Activated CD8-positive, alpha-beta memory T cell treated with anti-CD3 and anti-CD28 coated beads, Interleukin-2, amount 50 U/mL, for 1 hour (primary cell): ENCODE results near the gene TBC1D8.

ENCODE experiments used
- DNase-seq: peaks from one replicate; pipeline ENCODE4 v3.0.0-alpha.2; 2020; ENCODE audit errors: extremely low read depth

The TBC1D8 gene

GRCh38 chr2:100997509-100998234 is 153.5 kb downstream of the TBC1D8 start:
- no peak for DNase-seq

GRCh38 chr2:100995309-100996075 is 155.7 kb downstream of the TBC1D8 start:
- DNase-seq = no peak

GRCh38 chr2:100993294-100993693 is 157.9 kb downstream of the TBC1D8 start:
- DNase-seq = no peak

- no peak for DNase-seq
Observed at GRCh38 chr2:100992262-100992661, 158.9 kb downstream of the TBC1D8 start.

- no peak for DNase-seq
Observed at GRCh38 chr2:100991404-100991773, 159.8 kb downstream of the TBC1D8 start.

DNA sequence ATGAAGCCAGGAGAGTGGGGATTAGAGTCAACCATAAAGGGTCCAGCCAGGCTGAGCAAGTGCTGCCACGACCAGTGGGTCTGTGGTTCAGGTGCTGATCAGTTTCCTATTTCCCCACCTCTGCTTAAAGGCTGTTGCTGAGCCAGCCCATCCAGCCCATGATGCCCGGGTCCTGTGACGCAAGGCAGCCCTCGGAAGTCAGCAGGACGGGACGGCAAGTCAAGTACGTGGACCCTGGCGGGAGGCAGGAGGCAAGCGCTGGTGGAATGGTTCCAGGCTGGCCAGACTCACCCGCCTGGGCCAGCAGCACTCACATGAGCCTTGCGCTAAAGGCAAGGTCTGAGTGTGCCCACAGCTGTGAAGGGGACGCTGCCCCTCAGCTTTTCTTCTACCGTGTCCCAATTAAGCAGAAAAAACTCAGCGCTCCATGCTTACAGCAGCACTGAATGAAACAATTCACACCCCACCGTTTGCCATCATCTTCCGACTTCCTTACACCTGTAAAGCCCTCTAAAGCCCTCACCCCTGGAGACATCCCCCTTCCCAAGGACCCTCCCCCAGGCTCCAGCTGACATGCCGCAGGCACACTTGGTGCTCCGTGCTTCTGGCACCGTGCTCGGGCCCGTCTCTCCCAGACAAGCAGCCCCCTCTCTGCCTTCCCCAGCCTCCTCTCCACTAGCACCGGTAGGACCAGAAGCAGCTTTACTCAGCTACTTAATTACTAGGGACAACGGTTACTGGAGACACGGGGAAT is 160.4 kb downstream of the TBC1D8 start:
- no peak for DNase-seq

DNA sequence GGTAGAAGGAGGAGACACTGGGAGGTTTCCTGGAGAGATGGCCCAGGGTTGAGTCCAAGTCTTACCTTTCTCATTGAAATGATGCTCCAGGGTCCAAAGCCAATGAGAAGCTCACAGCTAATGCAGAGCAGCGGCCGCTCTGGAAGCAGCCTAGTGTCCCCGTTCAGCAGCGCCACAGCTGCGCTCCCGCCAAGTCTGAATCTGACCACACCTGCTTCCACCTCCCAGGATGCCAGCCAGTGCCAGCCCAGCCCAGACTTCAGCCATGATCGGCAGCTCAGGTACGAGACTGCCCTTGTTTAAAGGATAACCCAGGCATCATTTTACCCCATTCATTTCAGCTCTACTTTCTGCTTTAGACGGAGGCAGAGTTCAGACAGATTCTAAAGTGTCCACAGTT is 161.0 kb downstream of the TBC1D8 start:
- DNase-seq = no peak

DNA sequence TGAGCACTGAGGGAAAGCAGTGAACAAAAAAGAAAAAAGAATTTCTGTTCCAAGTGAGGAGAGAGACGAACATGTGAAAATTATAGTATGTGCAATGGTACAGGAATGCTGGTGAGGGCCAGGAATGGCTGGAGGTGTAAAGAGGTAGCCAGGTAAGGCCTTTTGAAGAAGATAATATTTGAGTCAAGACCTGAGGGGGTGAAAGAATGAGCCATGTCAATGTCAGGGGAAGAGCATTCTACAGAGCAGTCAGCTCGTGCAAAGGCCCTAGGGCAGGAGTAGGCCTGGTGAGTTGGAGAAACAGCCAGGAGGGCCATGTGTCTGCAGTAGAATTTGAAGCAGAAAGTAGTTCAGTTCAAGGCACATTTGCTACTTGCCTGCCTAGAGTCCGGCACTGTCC is 161.5 kb downstream of the TBC1D8 start:
- DNase-seq = no peak

DNA sequence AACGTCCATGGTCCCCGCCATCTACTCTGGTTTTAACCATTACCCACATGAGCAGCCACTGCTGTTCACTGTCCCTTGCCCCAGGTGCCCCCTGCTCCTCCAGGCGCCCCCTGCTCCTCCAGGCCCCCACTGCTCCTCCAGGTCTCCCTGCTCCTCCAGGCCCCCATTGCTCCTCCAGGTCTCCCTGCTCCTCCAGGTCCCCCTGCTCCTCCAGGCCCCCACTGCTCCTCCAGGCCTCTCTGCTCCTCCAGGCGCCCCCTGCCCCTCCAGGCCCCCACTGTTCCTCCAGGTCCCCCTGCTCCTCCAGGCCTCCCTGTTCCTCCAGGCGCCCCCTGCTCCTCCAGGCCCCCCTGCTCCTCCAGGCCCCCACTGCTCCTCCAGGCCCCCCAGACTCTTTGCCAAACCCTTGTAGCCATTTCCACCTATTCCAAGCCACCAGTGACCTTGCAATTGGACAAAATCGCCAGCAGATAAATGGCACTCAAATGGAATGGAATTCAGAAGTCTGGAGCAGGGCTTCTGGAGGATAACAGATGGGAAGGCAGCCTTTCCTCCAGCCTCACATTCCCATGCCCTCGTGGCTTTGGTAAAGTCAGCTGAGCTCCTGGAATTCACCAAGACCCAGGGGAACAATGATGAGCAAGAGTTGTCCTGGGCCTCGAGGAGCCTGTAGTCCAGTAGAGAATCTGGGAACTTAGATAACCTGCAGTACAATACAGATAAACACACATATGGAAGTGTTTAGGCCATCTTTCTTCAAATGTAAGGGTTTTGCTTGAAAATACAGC is 162.4 kb downstream of the TBC1D8 start:
- DNase-seq = no peak

DNA sequence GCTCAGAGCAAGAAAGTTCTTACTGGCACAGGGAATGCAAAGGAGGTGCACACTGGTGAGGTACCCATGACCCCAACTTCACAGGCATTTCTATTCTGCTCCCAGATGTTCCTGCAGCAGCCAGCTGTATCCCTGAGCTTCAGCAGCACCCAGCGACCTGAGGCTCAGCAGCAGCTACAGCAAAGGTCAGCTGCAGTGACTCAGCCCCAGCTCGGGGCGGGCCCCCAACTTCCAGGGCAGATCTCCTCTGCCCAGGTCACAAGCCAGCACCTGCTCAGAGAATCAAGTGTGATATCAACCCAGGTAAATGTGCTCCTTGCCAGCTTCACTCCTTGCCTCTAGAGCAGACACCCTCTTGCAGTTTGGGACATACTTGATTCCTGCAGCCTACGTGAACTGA is 163.2 kb downstream of the TBC1D8 start:
- DNase-seq = no peak

DNA sequence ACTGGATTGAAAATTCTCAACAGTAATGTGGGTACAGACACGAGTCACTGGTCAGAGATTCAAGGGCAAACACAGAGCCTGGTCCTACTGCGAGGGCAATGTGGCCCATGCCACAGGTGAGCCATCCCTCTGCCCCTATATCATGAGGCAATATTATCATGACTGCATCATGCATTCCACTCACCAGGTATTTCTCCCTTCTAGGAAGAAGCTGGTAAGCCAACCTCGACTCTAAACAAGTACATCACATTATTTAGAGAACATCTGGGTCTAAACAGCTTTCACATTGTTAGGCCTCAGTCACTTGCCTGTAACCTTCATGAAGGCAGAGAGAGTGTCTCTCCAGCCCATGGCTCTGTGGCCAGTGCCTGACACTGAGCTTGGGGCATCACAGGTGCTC is 163.6 kb downstream of the TBC1D8 start:
- no peak for DNase-seq

- no peak for DNase-seq
Observed at GRCh38 chr2:100986157-100986556, 165.0 kb downstream of the TBC1D8 start.

GRCh38 chr2:100984892-100985307 is 166.3 kb downstream of the TBC1D8 start:
- DNase-seq = peak; percentile 63

DNA sequence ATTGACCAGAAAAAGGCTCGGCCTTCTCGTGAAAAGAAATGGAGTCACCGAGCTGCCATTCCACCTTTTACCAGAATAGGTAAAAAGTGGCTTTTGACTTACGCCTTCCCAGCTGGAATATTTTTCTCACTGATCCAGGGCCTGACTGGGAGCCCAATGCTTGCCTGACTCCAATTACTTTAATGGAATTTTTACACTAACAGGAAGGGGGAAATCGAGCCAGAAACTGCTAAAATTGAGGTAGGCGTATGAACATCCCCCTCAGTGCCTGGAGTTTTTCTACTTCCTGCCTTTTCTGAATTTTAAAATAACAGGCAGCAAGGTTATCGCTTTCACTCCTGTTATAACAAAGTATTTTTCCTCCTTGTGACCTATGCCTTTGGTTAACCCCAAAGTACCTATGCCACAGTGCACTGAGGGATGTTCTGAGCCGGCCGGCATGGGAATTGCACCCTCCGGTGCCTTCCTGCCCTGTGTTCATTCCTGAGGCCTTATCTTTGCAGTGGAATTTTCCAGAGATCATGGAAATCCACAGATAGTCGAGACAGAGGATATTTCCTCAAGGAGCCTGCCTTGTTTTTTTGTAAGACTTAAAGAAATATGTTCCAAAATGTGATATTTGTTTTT is 167.4 kb downstream of the TBC1D8 start:
- no peak for DNase-seq

DNA sequence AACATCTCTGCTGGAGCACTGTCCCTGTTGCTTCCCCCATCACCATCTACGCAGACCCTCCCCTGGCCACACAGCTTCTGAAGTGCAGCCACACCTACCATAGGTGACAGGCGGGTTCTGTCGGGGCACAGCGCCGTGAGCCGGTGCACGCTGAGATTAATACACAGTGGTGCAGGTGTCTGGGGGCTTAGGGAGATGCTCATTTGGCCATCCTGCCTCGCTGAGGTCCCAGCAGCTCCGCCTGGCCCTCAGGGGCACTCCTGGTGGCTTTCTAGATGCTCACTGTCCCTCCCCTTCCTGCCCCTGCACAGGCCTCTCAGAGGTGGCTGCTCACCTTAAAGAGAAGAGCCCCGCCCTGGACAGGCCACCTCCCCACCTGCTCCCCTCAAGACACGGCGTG is 168.0 kb downstream of the TBC1D8 start:
- DNase-seq = no peak

DNA sequence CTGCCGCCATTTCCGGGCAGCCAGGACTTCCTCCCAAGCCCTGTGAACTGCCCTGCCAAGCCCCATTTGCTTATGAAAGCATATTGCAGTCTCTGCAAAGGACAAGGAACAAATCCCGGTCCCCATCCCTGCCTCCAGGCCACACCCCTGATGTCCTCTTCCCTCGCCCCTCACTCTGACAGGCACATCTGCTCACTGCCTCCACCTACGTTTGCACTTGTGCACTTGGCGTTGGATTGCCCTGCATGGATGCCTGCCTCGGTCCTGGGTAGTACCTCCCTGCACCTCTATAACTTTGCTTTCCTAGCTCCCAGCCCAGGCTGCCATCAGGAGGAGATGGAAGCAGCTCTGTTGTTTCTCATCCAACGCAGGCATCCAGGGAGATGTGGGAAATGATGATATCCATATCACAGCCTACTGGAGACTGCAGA is 168.7 kb downstream of the TBC1D8 start:
- DNase-seq = no peak

DNA sequence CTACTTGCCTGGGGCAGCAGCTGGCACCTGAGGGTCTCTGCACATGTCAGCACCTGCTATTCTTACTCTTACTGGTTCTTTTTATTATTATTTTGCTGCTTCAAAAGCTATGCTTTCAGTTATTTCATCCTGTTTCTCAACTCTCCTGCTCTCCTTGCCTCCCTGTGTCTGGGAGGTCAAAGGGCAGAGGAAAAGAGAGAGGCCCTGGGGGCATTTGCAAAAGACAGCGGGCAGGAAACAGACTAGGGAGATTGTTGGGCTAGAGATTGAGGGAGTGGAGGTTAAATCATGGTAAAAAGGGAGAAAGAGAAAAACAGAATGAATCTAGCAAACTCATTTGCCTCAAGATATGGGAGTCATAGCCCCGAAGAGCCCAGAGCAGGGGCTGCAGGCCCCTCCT is 170.2 kb downstream of the TBC1D8 start:
- DNase-seq = no peak

GRCh38 chr2:100980046-100980445 is 171.1 kb downstream of the TBC1D8 start:
- DNase-seq = no peak

DNA sequence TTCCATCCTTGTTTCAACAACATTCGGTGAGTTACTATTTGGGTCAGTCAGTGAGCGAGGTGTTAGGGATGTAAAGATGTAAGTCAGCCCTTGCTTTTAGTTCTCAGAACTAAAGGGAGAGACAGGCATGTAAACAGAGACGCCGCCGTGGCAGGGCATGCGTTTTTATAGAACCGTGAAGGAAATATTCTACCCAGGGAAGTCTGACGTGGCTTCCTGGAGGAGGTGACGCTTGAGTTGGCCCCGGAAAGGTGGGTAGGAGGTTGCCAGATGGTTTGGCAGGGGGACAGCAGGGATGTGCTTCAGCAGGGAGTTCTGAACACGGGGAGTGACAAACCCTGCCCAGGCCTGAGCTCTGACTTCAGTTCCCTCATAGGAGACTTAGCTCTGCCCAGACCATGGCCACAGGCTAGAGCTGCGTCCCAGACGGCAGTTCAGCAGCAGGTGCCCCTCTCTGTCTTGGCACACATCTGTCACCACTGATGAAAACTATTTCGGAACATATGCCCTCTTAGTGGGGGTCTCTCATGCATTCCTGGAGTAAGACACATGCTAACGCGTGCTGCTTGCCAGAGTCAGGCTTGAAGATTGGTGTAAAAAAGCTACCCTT is 172.5 kb downstream of the TBC1D8 start:
- DNase-seq = no peak

GRCh38 chr2:100977511-100977910 is 173.7 kb downstream of the TBC1D8 start:
- no peak for DNase-seq
